Suppressor macrophage treated with lipopolysaccharide for 4 hours (primary cell): ENCODE data around the gene EIF4E1B.
A peak's percentile ranks its signal among the peaks of the same experiment; 100 is the strongest.

Experiments
- DNase-seq: peaks from one replicate; pipeline ENCODE4 v3.0.0-alpha.2; 2020

EIF4E1B gene

GRCh38 chr5:176628406-176629228 lies 1.9 kb upstream of the EIF4E1B start:
- no peak for DNase-seq

DNA sequence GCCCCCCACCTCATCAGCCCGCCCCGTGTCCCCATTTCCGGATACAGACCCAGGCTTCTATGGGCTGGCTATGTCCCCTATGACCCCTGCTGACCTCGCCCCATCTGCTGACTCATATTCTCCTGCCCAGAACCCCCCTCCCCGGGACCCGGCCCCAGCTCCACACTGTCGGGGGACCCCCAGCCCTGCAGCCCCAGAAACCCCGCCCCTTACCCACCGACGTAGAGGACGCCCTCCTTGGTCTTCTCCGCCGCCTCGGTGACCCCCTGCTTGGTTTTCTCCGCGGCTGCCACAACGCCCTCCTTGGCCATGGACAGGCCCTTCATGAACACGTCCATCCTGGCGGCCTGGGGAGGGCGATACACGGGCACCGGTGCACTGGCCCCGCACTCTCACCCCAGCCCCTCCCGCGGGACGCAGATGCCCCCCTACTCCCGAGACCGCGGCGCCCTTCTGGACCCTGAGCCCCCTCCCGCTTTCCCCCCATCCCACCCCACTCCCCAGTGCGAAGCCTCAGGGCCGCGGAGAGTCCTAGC lies 1.1 kb upstream of the EIF4E1B start:
- no peak for DNase-seq

DNA sequence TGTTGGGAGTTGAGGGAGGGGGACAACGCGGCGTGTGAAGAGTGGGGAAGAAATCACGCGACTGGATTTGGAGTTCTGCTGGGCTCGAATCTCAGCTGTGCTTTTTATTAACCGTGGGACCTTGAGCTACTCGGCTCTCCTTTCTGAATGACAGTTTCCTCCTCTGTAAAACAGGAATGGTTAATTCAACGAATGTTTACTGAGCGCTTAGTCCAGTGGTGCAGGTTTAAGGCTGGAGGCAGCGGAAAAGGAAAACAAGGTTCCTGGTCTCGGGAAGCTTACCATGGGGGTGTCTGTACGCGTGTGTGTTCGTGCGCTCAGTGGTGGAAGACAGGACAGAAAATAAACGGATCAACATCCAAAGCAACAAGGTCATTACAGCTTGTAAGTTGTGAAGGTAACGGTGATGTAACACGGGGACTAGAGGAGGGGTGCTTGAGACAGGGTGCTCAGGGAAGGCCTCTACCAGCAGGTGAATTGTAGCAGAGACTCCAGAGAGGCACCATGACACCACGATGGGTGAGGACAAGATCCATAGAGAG lies 277 bp downstream of the EIF4E1B start:
- DNase-seq: no peak

DNA sequence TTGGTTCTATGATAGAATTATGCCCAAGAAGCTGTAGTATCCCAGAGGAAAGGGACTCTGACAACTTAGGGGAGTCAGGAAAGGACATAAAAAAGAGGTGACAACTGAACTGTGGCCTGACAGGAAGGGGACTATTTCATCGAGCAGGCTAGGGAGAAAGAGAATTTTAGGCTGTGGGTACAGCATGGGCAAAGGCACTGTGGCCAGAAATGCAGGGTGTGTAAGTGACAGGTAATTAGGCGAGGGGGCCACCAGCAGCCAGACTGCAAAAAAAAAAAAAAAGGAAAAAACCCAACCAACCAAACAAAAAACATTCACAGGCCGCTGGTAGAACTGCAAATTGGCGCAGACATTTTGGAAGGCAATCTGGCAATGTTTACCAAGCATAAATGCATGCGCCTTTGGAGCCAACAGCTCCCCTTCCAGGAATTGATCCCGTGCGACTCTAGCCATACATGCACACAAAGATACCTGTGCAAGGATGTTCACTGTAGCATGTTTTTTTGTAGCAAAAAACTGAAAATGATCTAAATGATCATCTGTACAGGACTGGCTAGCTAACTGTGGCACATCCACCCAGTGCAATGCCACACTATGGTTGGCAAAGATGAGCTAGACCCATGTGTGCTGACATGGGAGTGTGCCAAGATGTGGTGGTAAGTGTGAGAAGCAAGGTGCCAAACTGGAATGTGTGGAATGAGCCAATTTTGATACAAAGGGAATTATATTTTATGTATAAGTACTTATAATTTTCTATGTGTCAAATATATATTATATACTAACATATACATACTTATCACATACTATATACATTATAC lies 1.1 kb downstream of the EIF4E1B start:
- DNase-seq: no peak

- no peak for DNase-seq
Measured at GRCh38 chr5:176632745-176633144, 2.3 kb downstream of the EIF4E1B start.

GRCh38 chr5:176633598-176633997 lies 3.1 kb downstream of the EIF4E1B start:
- DNase-seq: no peak

GRCh38 chr5:176636426-176636825 lies 6.0 kb downstream of the EIF4E1B start:
- no peak for DNase-seq

GRCh38 chr5:176637556-176637955 lies 7.1 kb downstream of the EIF4E1B start:
- DNase-seq: no peak

DNA sequence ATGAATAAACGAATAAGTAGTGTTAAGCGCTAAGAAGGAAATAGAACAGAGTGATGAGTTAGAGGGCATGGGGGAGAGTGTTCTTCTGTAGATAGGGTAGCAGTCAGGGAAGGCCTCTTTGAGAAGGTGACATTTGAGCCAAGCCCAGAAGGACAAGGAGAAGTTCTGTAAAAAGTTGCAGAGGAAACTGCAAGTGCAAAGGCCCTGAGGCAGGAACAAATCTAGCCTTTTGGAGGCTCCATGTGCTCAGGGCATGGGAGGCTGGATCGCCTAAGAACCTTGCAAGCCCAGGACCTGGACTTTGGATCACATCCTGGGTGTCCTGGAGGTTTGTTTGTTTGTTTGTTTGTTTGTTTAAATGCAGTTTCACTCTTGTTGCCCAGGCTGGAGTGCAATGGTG lies 8.0 kb downstream of the EIF4E1B start:
- no peak for DNase-seq

GRCh38 chr5:176639208-176639607 lies 8.7 kb downstream of the EIF4E1B start:
- DNase-seq: no peak

DNA sequence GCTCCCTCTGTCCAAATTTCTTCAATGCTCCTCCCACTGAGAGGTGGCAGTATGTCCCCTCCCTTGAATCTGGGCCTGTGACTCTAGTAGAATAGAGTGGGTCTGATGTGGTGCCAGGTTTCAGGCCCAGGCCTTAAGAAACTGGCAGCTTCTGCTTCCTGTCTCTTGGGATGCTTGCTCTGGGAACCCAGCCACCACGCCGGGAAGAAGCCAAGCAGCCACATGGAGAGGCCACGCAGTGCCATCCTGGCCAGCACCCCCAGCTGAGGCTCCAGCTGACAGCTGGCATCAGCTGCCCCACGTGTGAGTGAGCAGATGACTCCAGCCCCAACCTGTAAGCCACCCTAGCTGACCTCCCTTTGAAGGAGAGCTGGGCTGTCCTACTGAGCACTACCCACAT lies 9.5 kb downstream of the EIF4E1B start:
- no peak for DNase-seq

GRCh38 chr5:176640616-176641015 lies 10.1 kb downstream of the EIF4E1B start:
- DNase-seq: no peak

GRCh38 chr5:176642675-176643490 lies 12.4 kb downstream of the EIF4E1B start:
- DNase-seq: no peak

DNA sequence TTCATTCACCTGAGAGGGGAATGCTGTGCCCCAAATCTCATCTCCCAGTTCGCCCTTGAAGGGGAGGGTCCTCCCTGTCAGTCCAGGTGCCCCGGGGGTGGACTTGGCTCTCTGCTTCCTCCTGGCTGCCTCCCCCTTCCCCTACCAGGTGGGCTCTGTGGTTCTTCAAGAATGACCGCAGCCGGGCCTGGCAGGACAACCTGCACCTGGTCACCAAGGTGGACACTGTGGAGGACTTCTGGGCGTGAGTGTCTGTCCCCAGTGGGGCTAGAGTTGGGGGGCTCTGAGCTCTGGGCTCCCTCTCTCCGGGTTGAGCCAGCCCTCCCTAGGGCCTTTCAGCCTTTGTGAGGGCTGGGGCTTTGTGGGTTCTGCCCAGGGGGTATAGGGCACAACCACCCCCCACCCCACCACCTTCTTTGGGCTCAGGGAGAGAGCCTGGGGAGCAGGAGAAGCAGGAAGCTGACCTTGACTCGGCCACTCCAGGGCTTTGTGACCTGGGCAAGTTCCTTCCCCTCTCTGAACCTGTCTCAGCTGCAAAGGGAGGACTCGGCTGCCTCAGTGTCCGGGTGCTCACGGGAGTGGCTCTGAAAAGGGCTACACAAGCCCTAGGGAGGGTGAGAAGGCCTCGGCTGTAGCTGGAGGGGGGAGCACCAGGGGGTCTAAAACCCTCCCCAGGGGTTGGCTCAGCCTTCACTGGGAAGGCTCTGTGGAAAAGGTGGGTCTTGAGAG lies 13.2 kb downstream of the EIF4E1B start:
- DNase-seq: no peak

GRCh38 chr5:176644294-176644693 lies 13.8 kb downstream of the EIF4E1B start:
- no peak for DNase-seq

DNA sequence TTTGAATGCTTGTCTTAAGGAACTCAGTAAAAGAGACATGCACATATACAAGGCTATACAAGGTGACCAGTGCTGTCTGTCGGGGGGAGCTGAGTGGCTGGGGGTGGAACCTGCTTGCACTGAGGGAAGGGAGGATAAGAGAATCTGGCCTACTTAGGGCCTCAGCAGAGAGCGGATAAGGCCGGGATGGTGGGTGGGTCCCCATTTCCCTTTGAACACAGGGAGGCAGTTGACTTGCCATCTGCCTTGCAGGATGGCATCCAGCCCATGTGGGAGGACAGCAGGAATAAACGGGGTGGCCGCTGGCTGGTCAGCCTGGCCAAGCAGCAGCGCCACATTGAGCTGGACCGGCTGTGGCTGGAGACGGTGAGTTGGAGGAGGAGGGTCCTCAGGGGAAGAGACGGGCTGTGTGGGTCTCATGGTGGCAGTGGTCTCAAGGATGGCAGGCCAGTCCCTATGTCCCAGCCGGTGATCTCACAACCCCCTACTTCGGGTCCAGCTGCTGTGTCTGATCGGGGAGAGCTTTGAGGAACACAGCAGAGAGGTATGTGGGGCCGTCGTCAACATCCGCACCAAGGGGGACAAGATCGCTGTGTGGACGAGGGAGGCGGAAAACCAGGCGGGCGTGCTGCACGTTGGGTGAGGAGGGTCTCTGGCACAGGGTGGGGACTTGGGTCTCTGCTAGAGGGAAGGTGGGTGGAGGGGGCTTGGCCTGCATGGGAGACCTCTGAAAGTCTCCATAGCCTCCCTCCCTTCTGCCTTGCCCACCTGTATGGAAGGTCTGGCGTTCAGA lies 14.6 kb downstream of the EIF4E1B start:
- DNase-seq: no peak

- DNase-seq: no peak
Measured at GRCh38 chr5:176646049-176646706, 15.7 kb downstream of the EIF4E1B start.

GRCh38 chr5:176646707-176647029 lies 16.2 kb downstream of the EIF4E1B start:
- no peak for DNase-seq

- peak; percentile 100 for DNase-seq
Measured at GRCh38 chr5:176647030-176647842, 16.8 kb downstream of the EIF4E1B start, which contains the start of gene TSPAN17. Gene TSPAN17 (plus strand): TSS chr5:176647484. CDS start chr5:176647616, 132 bp downstream.
